Muscle of leg (tissue), 11 donors: ENCODE measurements around the gene LKAAEAR1. TPM values are rescaled to one million over a fixed set of nuclear protein-coding genes. Genes with fewer than 3 reads are reported as not detected.

Source experiments
- DNase-seq: peaks from one replicate; pipeline ENCODE4 v3.0.0; 2013
- H3K27ac ChIP-seq: one replicate; pipeline ENCODE4 v1.5.1; 2013; ENCODE audit warnings: mild to moderate bottlenecking, low read length, control low read depth
- H3K27me3 ChIP-seq: one replicate; pipeline ENCODE4 v1.6.1; 2013; ENCODE audit warnings: low read length; ENCODE audit not compliant: control insufficient read depth, insufficient read depth
- H3K36me3 ChIP-seq: one replicate; pipeline ENCODE4 v1.6.1; 2013; ENCODE audit warnings: low read length; ENCODE audit not compliant: control insufficient read depth, insufficient read depth
- H3K4me1 ChIP-seq: one replicate; pipeline ENCODE4 v1.6.1; 2013; ENCODE audit warnings: low read length; ENCODE audit not compliant: control insufficient read depth, insufficient read depth
- H3K4me3 ChIP-seq: one replicate; pipeline ENCODE4 v1.5.1; 2013; ENCODE audit warnings: low read length, control low read depth
- H3K9me3 ChIP-seq: replicated peaks from 2 replicates; pipeline ENCODE4 v1.6.1; 2013; ENCODE audit warnings: low read depth, low read length; ENCODE audit not compliant: control insufficient read depth
- WGBS: methylation state at CpG from one replicate; pipeline ENCODE4 v1.1.5; 2013; ENCODE audit warnings: missing lambda C conversion rate; ENCODE audit not compliant: insufficient coverage; 5-methylcytosine and 5-hydroxymethylcytosine counted together
- polyA plus RNA-seq, 8 donors: library from polyadenylated mRNA; unstranded; fragments of 120-200 nt; gene quantifications; one replicate each; pipeline versions ENCODE4 v1.2.1 to v1.2.3, GENCODE V29; 2013; ENCODE audit warnings: inconsistent platforms in 1 of 8, low replicate concordance in 1 of 8; ENCODE audit not compliant: insufficient read length in 8 of 8, insufficient read depth in 1 of 8
- total RNA-seq: library from RNA; stranded (reverse); fragments of 120-200 nt; gene quantifications from one replicate; pipeline ENCODE4 v1.2.4, GENCODE V29; 2013

The LKAAEAR1 gene
- total and polyA plus RNA-seq, 9 donors = 0.27 to 0.28 (median 0.27) TPM; not detected in 5

DNA sequence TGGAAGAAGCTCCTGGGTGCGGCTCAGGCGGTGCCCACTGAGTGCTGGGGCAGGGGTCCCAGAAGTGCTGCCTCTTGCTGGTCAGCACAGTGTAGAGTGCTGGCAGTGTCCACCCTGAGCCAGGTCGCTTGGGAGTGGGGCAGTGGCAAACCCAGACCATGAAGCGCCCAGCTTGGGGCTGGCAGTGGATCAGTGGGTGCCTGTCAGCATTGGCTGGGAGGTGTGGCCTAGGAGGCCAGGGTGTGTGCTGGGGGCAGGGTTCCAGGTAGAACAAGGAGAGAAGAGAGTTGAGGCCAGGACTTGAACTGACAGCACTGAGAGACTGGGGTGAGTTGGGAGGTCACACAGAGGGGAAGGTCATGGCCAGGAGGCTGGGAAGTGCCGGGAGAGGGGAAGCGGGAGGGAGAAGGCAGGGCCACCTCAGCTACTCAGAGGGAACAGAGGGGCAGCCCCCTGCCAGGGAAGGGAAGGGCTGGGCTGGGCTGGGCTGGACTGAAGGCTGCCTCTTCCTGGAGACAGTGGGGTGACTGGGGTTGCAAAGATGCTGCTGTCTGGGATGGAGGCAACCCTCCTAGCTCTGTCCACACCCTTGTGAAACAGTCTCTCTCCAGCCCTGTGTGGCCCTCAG is 17.1 kb downstream of the LKAAEAR1 start:
- no peaks in the 10 kb centered on the region for H3K27me3 ChIP-seq
- H3K4me3 ChIP-seq = no peak overlapping the region
- H3K36me3 ChIP-seq = peaks cover 29% of the 10 kb centered on the region
- WGBS = 81% methylated on average over 6 of the region's 6 CpGs
- no peaks in the 10 kb centered on the region for H3K9me3 ChIP-seq
- peaks cover 26% of the 10 kb centered on the region for H3K4me1 ChIP-seq
- no peak overlapping the region for H3K27ac ChIP-seq
- no peak for DNase-seq

DNA sequence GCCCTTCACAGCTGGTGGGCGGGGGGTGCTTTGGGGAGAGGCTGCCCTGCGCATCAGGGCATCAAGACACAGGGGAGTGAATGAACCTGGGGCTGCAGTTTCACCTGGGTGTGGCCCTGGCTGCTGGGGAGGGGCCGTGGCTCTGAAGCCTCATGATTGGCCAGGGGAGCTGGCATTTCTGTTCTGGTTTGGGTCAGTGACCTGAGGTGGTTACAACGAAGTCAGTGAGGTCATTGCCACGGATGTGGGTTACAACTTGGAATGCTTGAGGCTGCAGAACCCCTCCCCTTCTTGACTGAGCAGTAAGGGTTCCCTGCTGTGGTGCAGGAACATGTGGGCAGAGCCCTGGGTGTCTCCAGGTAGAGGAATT is 18.2 kb downstream of the LKAAEAR1 start:
- H3K36me3 ChIP-seq = peaks cover 20% of the 10 kb centered on the region
- no peaks in the 10 kb centered on the region for H3K9me3 ChIP-seq
- peaks cover 28% of the 10 kb centered on the region for H3K4me1 ChIP-seq
- WGBS = 55% methylated on average over 4 of the region's 5 CpGs
- no peak overlapping the region for H3K4me3 ChIP-seq
- DNase-seq = no peak
- no peak overlapping the region for H3K27ac ChIP-seq
- H3K27me3 ChIP-seq = no peaks in the 10 kb centered on the region

DNA sequence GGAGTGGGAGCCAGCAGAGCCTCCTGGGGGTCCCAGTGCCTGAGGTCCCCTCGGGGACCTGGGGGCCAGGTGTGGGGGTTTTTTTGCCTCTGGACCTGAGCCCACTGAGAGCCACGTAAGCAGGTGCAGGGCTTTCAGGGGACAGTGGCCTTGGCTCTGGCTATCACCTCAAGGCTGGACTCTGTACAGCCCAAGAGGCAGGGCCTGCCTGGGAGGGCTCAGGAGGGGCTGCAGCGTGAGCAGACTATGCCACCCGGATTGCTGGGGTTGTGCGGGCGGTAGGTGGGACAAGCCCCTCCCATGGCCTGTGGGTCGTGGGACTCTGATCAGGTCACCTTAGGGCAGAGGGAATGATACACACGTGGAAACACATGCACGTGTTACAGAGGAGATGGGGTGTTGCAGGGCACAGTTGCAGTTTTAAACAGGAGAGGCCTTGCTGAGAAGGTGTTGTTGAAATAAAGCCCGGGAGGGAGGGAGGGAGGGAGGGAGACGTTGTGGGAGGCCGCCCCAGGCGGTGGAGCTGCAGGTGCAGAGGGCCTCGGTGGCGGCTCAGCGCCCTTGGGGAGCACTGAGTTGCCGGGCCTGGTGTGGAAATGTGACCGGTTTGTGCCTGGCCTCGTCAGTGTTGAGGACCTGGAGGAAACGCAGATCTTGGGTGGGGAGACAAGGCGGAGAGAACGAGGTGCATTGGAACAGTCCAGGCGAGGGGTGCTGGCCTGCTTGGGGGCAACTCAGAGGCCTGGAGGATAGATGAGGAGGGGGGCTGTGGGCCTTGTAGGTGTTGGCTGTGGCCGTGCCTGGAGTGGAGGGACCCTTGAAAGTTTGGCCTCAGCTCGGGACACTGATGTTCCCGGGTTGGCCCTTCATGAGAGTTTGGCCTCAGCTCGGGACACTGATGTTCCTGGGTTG is 18.9 kb downstream of the LKAAEAR1 start:
- H3K4me3 ChIP-seq = no peak overlapping the region
- H3K36me3 ChIP-seq = peaks cover 15% of the 10 kb centered on the region
- no peak overlapping the region for H3K27ac ChIP-seq
- no peaks in the 10 kb centered on the region for H3K27me3 ChIP-seq
- no peaks in the 10 kb centered on the region for H3K9me3 ChIP-seq
- peaks cover 28% of the 10 kb centered on the region for H3K4me1 ChIP-seq
- 41% methylated on average over 26 of the region's 27 CpGs for WGBS
- DNase-seq = no peak

DNA sequence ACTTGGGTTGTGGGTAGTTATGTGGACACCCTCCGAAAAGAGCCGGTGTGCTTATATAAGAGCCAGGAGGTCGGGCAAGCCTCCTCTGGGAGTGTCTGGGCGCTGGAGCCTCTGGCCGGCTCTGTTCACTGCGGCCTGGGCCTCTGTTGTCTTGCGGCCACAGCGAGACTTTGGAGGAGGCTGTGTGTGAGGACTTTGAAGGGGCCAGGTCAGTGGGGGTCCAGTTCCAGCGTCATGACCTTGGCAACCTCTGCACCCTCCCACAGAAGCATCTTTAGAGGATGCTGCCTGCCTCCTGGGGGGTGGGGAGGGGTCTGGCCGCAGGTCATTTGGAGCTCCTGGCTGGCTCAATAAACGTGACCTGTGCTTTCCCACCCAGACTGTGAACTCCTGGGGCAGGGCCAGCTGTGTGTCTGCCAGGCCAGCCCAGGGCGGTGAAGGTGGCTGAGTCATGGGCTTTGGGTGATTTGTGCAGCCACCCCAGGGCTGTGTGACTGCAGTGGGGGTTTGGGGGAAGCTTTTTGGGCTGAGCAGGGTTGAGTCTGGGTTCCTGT is 20.0 kb downstream of the LKAAEAR1 start:
- Histone ChIP-seq H3K27me3 (no peaks in the 10 kb centered on the region), H3K4me1 (peaks cover 26% of the 10 kb centered on the region), H3K27ac (no peak overlapping the region), H3K4me3 (peak overlapping the region; percentile 87), H3K9me3 (no peaks in the 10 kb centered on the region), H3K36me3 (peaks cover 7% of the 10 kb centered on the region)
- 31% methylated on average over 3 of the region's 12 CpGs for WGBS
- no peak for DNase-seq

DNA sequence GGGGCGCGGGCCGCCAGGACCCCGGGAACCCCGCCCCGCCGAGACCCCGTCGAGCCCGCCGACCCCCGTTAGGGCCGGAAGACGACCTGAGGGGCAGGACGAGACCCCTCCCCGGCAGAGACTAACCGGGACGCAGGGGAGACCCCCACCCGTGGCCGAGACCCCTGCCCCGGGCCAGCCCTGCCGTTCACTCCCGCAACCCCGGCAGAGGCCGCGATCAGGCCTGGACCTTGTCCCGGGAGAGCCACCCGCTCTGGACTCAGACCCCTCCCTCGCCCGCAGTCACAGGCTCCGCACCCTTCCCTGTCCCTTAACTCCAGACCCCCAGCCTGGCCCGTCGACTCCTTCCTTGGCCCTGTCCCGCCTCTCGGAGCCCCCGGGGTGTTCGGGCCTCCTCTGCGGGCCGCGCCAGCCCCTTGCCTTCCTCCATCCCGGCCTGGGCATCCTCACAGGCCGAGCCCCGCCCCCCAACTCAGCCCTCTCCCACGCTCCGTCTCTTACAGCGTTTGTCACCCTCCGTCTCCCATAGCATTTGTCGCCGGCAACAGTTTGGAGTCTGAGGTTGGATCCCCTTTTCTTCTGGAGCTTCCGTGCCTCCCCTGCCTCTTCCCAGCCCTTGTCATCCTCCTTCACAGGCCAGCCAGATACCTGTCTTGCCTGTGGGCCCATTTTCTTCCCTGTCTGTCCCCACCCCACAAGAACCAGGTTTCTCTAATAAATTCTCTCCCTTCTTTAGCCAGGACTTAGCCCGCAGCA is 20.6 kb downstream of the LKAAEAR1 start:
- H3K4me3 ChIP-seq = peak overlapping the region; percentile 87
- peaks cover 26% of the 10 kb centered on the region for H3K4me1 ChIP-seq
- peaks cover 1% of the 10 kb centered on the region for H3K27me3 ChIP-seq
- no peaks in the 10 kb centered on the region for H3K9me3 ChIP-seq
- H3K36me3 ChIP-seq = peaks cover 4% of the 10 kb centered on the region
- WGBS = under 1% methylated on average over 50 of the region's 51 CpGs
- peak overlapping the region; percentile 51 for H3K27ac ChIP-seq
- peak; percentile 39 for DNase-seq

DNA sequence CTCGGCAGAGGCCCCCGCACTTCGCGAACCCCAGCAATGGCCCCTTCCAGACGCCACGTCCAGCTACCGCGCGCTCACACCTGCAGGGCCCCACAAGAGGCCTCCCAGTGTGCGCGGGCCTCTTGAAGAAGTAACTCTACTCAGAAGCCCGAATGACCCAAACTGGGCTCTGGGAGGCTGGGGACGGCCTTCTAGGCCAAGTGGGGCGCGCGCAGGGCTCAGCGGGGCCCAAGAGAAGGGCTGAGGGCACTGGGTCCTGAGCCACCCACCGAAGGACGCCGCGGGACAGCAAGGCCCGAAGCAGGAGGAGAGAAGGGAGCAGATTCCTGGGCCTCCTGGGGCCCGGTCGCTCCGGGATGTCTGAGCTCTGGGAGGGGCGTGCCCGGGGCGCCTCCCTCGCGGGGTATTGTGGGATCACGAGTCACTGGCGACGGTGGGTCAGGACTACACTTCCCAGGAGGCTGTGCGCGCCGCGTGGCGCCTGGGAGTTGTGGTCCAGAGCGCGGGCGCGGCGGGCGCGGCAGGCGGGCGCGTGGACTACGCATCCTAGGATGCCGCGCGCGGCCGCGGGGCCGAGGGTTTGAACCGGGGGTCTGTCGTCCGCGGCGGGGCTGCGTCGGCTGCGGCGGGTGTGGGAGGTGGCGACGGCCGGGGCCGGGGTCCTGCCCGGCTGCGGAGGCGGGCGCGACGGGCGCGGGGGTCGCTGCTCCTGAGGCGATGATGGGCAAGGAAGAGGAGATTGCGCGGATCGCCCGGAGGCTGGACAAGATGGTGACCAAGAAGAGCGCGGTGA is 21.4 kb downstream of the LKAAEAR1 start, which contains the start of gene TCEA2:
Gene TCEA2 (plus strand): TSS at position 603 of the 793 bp plus-strand sequence. CDS start 115 bp downstream, at position 718.
- peak; percentile 99 for DNase-seq
- Histone ChIP-seq H3K9me3 (no peaks in the 10 kb centered on the region), H3K27ac (peak within 1 kb of the TSS; percentile 76), H3K27me3 (peaks cover 4% of the 10 kb centered on the region), H3K36me3 (no peaks in the 10 kb centered on the region), H3K4me3 (peak within 1 kb of the TSS; percentile 87), H3K4me1 (peaks cover 30% of the 10 kb centered on the region)
- 3% methylated on average over 83 of the region's 85 CpGs for WGBS

DNA sequence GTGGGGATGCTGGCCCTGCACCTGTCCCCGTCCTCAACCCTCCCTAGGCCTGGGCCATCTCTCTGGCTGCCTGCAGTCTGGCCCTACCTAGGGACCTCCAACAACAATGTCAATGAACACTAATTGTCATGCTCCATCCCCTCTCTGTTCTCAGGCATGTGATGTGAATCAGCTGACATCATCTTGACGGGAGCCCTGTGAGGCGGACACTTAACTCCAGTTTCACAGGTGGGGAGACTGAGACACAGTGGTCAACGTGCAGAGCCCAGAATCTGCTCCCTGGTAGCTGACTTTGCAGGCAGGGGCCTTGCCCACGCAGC is 22.0 kb downstream of the LKAAEAR1 start:
- peak; percentile 29 for DNase-seq
- H3K36me3 ChIP-seq = no peaks in the 10 kb centered on the region
- peak overlapping the region; percentile 76 for H3K27ac ChIP-seq
- WGBS = 38% methylated on average over 5 of the region's 5 CpGs
- H3K4me3 ChIP-seq = peak overlapping the region; percentile 65
- peaks cover 35% of the 10 kb centered on the region for H3K4me1 ChIP-seq
- no peaks in the 10 kb centered on the region for H3K9me3 ChIP-seq
- peaks cover 10% of the 10 kb centered on the region for H3K27me3 ChIP-seq

DNA sequence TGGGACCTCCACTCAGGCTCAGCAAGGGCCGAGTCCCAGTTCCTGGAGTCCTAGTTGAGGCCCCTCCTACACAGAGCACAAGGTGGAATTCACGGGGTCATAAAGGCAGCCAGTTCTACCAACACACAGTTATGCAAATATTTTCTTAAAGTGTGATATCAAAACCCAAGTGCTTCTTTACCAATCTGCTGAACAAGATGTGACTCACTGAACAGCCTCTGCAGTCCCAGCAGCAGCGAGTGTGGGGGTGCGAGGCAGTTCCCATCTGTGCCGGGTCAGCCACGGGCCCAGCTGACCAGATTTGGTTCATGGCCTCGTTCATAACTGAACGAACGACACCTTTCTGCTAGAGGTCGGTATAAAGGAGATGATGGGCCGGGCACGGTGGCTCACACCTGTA is 25.7 kb downstream of the LKAAEAR1 start:
- DNase-seq = no peak
- no peak overlapping the region for H3K27ac ChIP-seq
- peaks cover 14% of the 10 kb centered on the region for H3K27me3 ChIP-seq
- no peaks in the 10 kb centered on the region for H3K36me3 ChIP-seq
- peaks cover 42% of the 10 kb centered on the region for H3K4me1 ChIP-seq
- 93% methylated on average over 9 of the region's 12 CpGs for WGBS
- no peaks in the 10 kb centered on the region for H3K9me3 ChIP-seq
- no peak overlapping the region for H3K4me3 ChIP-seq

DNA sequence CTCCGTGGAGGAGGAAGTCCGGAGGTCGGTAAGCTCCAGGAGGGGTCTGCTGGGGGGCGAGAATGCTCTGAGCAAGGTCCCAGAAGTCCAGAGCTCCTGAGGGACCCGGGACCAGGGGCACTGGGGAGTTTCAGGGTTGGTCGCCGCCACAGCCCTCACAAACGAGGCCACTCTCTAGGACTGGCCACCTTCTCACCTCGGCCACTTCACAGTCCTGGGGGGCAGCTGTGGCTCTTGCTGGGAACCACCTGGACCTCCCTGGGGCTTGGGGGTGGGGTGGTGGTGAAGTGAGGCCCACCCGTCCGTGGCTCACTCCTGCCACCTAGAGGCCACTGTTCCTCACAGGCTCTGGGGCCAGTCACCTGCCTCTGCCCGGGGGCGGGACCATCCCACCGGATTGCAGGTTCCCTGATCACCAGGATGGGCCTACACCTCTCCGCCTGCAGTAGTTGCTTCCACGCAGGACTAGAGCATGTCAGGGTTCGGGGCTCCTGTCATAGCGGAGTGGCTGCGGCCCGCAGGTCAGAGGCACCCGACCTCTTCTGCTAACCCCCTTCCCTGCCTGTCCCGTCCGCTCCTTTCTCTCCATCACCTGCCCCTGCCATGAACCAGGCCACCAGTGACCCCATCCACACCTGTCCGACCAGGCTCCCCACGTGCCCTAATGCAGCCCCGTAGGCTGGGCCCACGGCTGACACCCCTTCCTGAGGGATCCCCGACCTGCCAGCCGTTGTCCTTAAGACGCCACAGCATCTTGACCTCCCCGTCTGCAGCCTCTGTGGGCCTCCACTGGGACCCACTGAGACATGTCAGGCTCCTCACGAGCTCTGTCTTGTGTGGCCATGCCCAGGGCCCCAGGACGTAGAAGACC is 26.3 kb downstream of the LKAAEAR1 start:
- Histone ChIP-seq H3K4me1 (peaks cover 44% of the 10 kb centered on the region), H3K27me3 (peaks cover 17% of the 10 kb centered on the region), H3K9me3 (no peaks in the 10 kb centered on the region), H3K27ac (peak overlapping the region; percentile 67), H3K36me3 (no peaks in the 10 kb centered on the region), H3K4me3 (no peak overlapping the region)
- DNase-seq = peak; percentile 66
- 34% methylated on average over 28 of the region's 33 CpGs for WGBS
